ENCODE data around the gene MOB3A.

DNA sequence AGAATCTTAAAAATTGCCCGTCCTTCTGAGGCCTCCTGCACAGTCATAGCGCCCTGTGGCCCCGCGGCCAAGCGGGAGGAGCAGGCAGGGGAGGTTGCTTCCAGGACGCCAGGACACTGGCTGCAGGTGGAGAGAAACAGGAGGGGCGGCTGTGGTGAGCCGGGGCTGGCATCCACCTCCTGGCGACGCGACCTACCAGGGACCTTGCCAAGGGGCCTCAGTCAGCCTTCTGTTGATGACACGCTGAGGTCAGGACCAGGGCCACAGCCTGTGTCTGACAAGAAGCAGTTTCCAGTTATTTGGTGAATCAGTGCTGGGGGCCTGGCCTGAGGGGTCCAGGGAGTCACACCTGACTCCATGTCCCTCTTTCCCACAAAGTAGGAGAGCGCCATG is 31.7 kb downstream of the MOB3A start:
- TF ChIP-seq FOXK2 (IDR thresholded peaks at IDR 0.05) (no peak), MBNL3 (CRISPR knock-in tag; conservative IDR thresholded peaks at IDR 0.05) (no peak), KLF16 (CRISPR knock-in tag; IDR thresholded peaks at IDR 0.05) (no peak), ZFP1 (CRISPR knock-in tag; IDR thresholded peaks at IDR 0.05) (no peak), MAF1 (CRISPR knock-in tag; IDR thresholded peaks at IDR 0.05; ENCODE audit: borderline replicate concordance) (no peak), MAFF (IDR thresholded peaks at IDR 0.05; ENCODE audit: low read depth, low read length) (no peak), ARHGAP35 (CRISPR knock-in tag; IDR thresholded peaks at IDR 0.05; ENCODE audit: borderline replicate concordance) (no peak), NR1H2 (CRISPR knock-in tag; IDR thresholded peaks at IDR 0.05; ENCODE audit: borderline replicate concordance, low read depth) (no peak), ZBTB1 (CRISPR knock-in tag; IDR thresholded peaks at IDR 0.05; ENCODE audit: borderline replicate concordance) (no peak), RELA (CRISPR knock-in tag; IDR thresholded peaks at IDR 0.05) (no peak)
- TF ChIP-seq, protein P1, sequence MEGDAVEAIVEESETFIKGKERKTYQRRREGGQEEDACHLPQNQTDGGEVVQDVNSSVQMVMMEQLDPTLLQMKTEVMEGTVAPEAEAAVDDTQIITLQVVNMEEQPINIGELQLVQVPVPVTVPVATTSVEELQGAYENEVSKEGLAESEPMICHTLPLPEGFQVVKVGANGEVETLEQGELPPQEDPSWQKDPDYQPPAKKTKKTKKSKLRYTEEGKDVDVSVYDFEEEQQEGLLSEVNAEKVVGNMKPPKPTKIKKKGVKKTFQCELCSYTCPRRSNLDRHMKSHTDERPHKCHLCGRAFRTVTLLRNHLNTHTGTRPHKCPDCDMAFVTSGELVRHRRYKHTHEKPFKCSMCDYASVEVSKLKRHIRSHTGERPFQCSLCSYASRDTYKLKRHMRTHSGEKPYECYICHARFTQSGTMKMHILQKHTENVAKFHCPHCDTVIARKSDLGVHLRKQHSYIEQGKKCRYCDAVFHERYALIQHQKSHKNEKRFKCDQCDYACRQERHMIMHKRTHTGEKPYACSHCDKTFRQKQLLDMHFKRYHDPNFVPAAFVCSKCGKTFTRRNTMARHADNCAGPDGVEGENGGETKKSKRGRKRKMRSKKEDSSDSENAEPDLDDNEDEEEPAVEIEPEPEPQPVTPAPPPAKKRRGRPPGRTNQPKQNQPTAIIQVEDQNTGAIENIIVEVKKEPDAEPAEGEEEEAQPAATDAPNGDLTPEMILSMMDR (CRISPR knock-in tag; IDR thresholded peaks at IDR 0.05) = no peak

Measured in HepG2 (cell line).